Measurements from ENCODE around the gene NOS3. TPM values are rescaled to one million over a fixed set of nuclear protein-coding genes. Genes with fewer than 3 reads are reported as not detected.

Gene NOS3
- total RNA-seq, 1 experiment from 2014 or later: 0.71 TPM

GRCh38 chr7:150992051-150992640 is 1.3 kb downstream of the NOS3 start:
- intact Hi-C loops (cut with micrococcal nuclease; ENCODE audit: unreplicated experiment): no loop called here
- peaks cover 16% of the 10 kb centered on the region for H3K9me3 Mint-ChIP-seq (ENCODE audit: low read depth, unreplicated experiment)
- BruUV-seq (replicated peaks): no TSS peak
- H3K4me1 Mint-ChIP-seq (ENCODE audit: low read depth, unreplicated experiment): peaks cover 25% of the 10 kb centered on the region
- no peak overlapping the region for H3K27ac Mint-ChIP-seq (ENCODE audit: unreplicated experiment)
- DNase-seq: no peak
- TF ChIP-seq CTCF (IDR thresholded peaks at IDR 0.05; ENCODE audit: unreplicated experiment): no peak
- peaks cover 25% of the 10 kb centered on the region for H3K27me3 Mint-ChIP-seq (ENCODE audit: unreplicated experiment)
- peaks cover 13% of the 10 kb centered on the region for H3K36me3 Mint-ChIP-seq (ENCODE audit: insufficient read depth, unreplicated experiment)
- CTCF ChIA-PET: interaction anchor here (0.6 to 1.2 kb wide), 2 partner anchors 11 to 25 kb away, joined by 3 to 4 read pairs; no protein-coding TSS in a partner anchor
- H3K4me3 Mint-ChIP-seq (ENCODE audit: low read depth, unreplicated experiment): no peak overlapping the region

GRCh38 chr7:150992833-150993302 is 2.1 kb downstream of the NOS3 start:
- no peak overlapping the region for H3K27ac Mint-ChIP-seq (ENCODE audit: unreplicated experiment)
- no peak overlapping the region for H3K4me3 Mint-ChIP-seq (ENCODE audit: low read depth, unreplicated experiment)
- CTCF ChIA-PET: interaction anchor here (0.6 to 1.2 kb wide), 2 partner anchors 10 to 26 kb away, joined by 3 to 4 read pairs; no protein-coding TSS in a partner anchor
- H3K27me3 Mint-ChIP-seq (ENCODE audit: unreplicated experiment): peaks cover 28% of the 10 kb centered on the region
- peaks cover 16% of the 10 kb centered on the region for H3K9me3 Mint-ChIP-seq (ENCODE audit: low read depth, unreplicated experiment)
- DNase-seq: no peak
- no peak for TF ChIP-seq CTCF (IDR thresholded peaks at IDR 0.05; ENCODE audit: unreplicated experiment)
- H3K36me3 Mint-ChIP-seq (ENCODE audit: insufficient read depth, unreplicated experiment): peaks cover 13% of the 10 kb centered on the region
- H3K4me1 Mint-ChIP-seq (ENCODE audit: low read depth, unreplicated experiment): peaks cover 25% of the 10 kb centered on the region
- BruUV-seq (replicated peaks): no TSS peak
- intact Hi-C loops (cut with micrococcal nuclease; ENCODE audit: unreplicated experiment): no loop called here

GRCh38 chr7:150993511-150993910 is 2.7 kb downstream of the NOS3 start:
- CTCF ChIA-PET: interaction anchor here (0.9 to 1.2 kb wide), 3 partner anchors 9 to 31 kb away, joined by 3 read pairs; no protein-coding TSS in a partner anchor
- no peak for TF ChIP-seq CTCF (IDR thresholded peaks at IDR 0.05; ENCODE audit: unreplicated experiment)
- Mint-ChIP-seq H3K27me3 (ENCODE audit: unreplicated experiment) (peaks cover 28% of the 10 kb centered on the region), H3K27ac (ENCODE audit: unreplicated experiment) (no peak overlapping the region), H3K4me3 (ENCODE audit: low read depth, unreplicated experiment) (no peak overlapping the region), H3K9me3 (ENCODE audit: low read depth, unreplicated experiment) (peaks cover 16% of the 10 kb centered on the region), H3K4me1 (ENCODE audit: low read depth, unreplicated experiment) (peaks cover 25% of the 10 kb centered on the region), H3K36me3 (ENCODE audit: insufficient read depth, unreplicated experiment) (peaks cover 13% of the 10 kb centered on the region)
- DNase-seq: no peak
- no TSS peak for BruUV-seq (replicated peaks)
- intact Hi-C loops (cut with micrococcal nuclease; ENCODE audit: unreplicated experiment): no loop called here

- intact Hi-C loops (cut with micrococcal nuclease; ENCODE audit: unreplicated experiment): no loop called here
- Mint-ChIP-seq H3K9me3 (ENCODE audit: low read depth, unreplicated experiment) (peaks cover 16% of the 10 kb centered on the region), H3K27ac (ENCODE audit: unreplicated experiment) (no peak overlapping the region), H3K36me3 (ENCODE audit: insufficient read depth, unreplicated experiment) (peaks cover 13% of the 10 kb centered on the region), H3K27me3 (ENCODE audit: unreplicated experiment) (peaks cover 28% of the 10 kb centered on the region), H3K4me1 (ENCODE audit: low read depth, unreplicated experiment) (peaks cover 25% of the 10 kb centered on the region), H3K4me3 (ENCODE audit: low read depth, unreplicated experiment) (no peak overlapping the region)
- DNase-seq: no peak
- TF ChIP-seq CTCF (IDR thresholded peaks at IDR 0.05; ENCODE audit: unreplicated experiment): no peak
- CTCF ChIA-PET: interaction anchor here (0.9 to 1.0 kb wide), 3 partner anchors 10 to 32 kb away, joined by 3 read pairs; no protein-coding TSS in a partner anchor
- BruUV-seq (replicated peaks): no TSS peak
These were observed 3.5 kb downstream of the NOS3 start for GRCh38 chr7:150994141-150994837.

All from Calu3 (cell line).